ENCODE measurements around the gene SH3BP2.

- TF ChIP-seq CTCF (conservative IDR thresholded peaks at IDR 0.05; ENCODE audit: low read depth, low read length) (no peak), EZH2phosphoT487 (IDR thresholded peaks at IDR 0.05; ENCODE audit: borderline replicate concordance, low read length) (no peak)
These were observed 951 bp downstream of the SH3BP2 start for GRCh38 chr4:2793586-2794485.

Data from PC-3 (cell line).